Stimulated activated naive B cell treated with anti-CD40 and anti-IgM and Interleukin-4, amounts not matched to agents 10 μg/mL and 1 μg/mL and 100 μg/mL, for 72 hours (primary cell): ENCODE data around the gene TESK2.
A peak's percentile ranks its signal among the peaks of the same experiment; 100 is the strongest.
"Not testable (repeated sequence)": the region's sequence is repeated elsewhere in the genome, so short reads cannot be mapped to it uniquely, and the experiment has no call there.

Experiments
- ATAC-seq, 2 donors: fragments of 150-1000 bp; cut with Tn5 transposase; replicated peaks; 2 replicates each; pipeline ENCODE4 v1.10.0; 2021; ENCODE audit warnings: moderate library complexity in 1 of 2
- DNase-seq: peaks from one replicate; pipeline ENCODE4 v3.0.0; 2021
- H3K27ac Mint-ChIP-seq: one replicate; pipeline ENCODE4 v1.8.0; 2022; ENCODE audit warnings: mild to moderate bottlenecking, mixed read lengths
- H3K27me3 Mint-ChIP-seq, 2 donors: one replicate each; pipeline ENCODE4 v1.8.0; 2022; ENCODE audit warnings: mixed read lengths in 2 of 2
- H3K36me3 Mint-ChIP-seq, 2 donors: one replicate each; pipeline ENCODE4 v1.8.0; 2022; ENCODE audit warnings: mixed read lengths in 2 of 2, mild to moderate bottlenecking in 1 of 2
- H3K4me1 Mint-ChIP-seq, 2 donors: one replicate each; pipeline ENCODE4 v1.8.0; 2022; ENCODE audit warnings: mixed read lengths in 2 of 2, mild to moderate bottlenecking in 1 of 2
- H3K4me3 Mint-ChIP-seq, 2 donors: one replicate each; pipeline ENCODE4 v1.8.0; 2022; ENCODE audit warnings: mild to moderate bottlenecking in 2 of 2, mixed read lengths in 2 of 2, moderate library complexity in 1 of 2
- H3K9me3 Mint-ChIP-seq, 2 donors: one replicate each; pipeline ENCODE4 v1.8.0; 2022; ENCODE audit warnings: mixed read lengths in 2 of 2, mild to moderate bottlenecking in 1 of 2

TESK2 gene

DNA sequence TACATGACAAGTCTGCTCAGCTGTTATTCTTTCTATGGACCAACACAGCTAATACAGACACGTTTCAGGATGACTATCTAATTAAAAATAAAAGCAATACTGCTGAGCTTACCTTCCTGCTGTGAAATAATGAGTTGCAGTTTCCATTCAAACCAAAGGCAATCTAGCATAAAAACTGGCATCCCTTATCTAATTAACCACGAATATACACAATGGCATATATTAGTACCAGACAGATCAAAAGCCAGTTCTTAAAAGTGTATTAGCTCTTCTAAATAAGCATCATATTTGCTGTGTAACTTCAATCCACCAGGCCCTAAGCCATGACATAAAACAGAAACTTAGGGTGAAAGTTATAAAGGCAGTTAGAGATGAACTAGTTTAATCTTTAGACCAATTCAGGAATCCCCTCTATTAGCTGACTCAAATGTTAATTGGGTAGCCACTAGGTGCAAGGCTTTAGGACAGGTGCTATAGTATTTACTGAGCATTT lies 20.6 kb downstream of the TESK2 start:
- ATAC-seq = peak; percentile 55 to 66
- peak overlapping the region; percentile 62 for H3K27ac Mint-ChIP-seq
- peaks cover 2 to 3% of the 10 kb centered on the region in 2 donors for H3K36me3 Mint-ChIP-seq
- H3K9me3 Mint-ChIP-seq = no peaks in the 10 kb centered on the region
- DNase-seq = no peak
- peaks cover 30 to 58% of the 10 kb centered on the region in 2 donors for H3K4me1 Mint-ChIP-seq
- H3K4me3 Mint-ChIP-seq = peak overlapping the region in 1 of 2 donors; percentile 16
- no peaks in the 10 kb centered on the region for H3K27me3 Mint-ChIP-seq

DNA sequence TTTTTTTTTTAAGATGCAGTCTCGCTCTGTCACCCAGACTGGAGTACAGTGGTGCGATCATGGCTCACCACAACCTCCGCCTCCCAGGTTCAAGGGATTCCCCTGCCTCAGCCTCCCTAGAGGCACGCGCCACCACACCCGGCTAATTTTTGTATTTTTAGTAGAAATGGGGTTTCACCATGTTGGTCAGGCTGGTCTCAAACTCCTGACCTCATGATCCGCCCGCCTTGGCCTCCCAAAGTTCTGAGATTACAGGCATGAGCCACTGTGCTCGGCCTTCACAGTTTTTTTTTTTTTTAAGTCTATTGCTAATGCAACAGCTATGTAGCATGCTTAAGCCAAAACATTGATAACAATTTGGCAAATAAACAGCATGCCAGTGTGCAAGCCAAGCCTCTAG lies 23.6 kb downstream of the TESK2 start:
- H3K4me1 Mint-ChIP-seq = peaks cover 19 to 36% of the 10 kb centered on the region in 2 donors
- H3K27ac Mint-ChIP-seq = peak overlapping the region; percentile 59
- H3K27me3 Mint-ChIP-seq, H3K9me3 Mint-ChIP-seq, H3K4me3 Mint-ChIP-seq: not testable (repeated sequence)
- peaks cover 2 to 18% of the 10 kb centered on the region in 2 donors for H3K36me3 Mint-ChIP-seq
- DNase-seq (peak; percentile 64), ATAC-seq (peak; percentile 81 to 84)

DNA sequence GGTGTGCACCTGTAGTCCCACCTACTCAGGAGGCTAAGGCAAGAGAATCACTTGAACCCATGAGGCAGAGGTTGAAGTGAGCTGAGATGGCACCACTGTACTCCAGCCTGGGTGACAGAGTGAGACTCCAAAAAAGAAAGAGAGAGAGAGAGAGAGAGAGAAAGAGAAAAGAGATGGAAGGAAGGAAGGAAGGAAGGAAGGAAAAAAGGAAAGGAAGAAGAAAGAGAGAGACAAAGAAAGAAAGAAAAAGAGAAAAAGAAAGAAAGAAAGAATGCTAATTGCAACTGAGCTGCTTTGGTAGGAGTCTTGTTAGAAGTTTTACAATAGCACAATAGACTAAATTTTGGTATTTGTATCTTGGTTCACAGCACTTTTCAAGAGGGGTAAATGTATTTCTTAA lies 25.7 kb downstream of the TESK2 start:
- no peak overlapping the region for H3K4me3 Mint-ChIP-seq
- H3K9me3 Mint-ChIP-seq = no peaks in the 10 kb centered on the region
- peaks cover 0 to 18% of the 10 kb centered on the region in 2 donors for H3K36me3 Mint-ChIP-seq
- ATAC-seq (no peak), DNase-seq (no peak)
- no peak overlapping the region for H3K27ac Mint-ChIP-seq
- H3K4me1 Mint-ChIP-seq = peaks cover 14 to 19% of the 10 kb centered on the region in 2 donors
- H3K27me3 Mint-ChIP-seq = no peaks in the 10 kb centered on the region

DNA sequence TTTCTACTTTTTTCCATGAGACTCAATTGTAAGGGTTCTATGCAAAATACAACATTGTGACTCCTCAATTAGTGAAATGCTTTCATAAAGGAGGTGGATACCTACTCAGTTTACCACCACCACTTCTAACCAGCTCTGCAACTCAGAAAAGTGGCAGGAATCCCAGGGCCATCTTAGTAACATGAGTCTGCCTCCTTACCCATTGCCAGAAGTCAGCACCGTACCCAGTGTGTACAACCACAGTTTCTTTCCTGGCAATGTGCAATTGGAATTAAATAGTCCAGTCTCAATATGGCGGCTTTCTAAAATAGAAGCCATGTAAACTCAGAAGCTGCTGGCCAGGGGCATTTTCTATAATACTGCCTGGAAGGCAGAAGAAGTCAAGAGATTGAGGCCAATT lies 32.1 kb downstream of the TESK2 start:
- ATAC-seq = no peak
- H3K27me3 Mint-ChIP-seq = no peaks in the 10 kb centered on the region
- H3K36me3 Mint-ChIP-seq = peaks cover 0 to 13% of the 10 kb centered on the region in 2 donors
- no peak overlapping the region for H3K4me3 Mint-ChIP-seq
- H3K27ac Mint-ChIP-seq = no peak overlapping the region
- no peaks in the 10 kb centered on the region for H3K9me3 Mint-ChIP-seq
- peaks cover 1 to 11% of the 10 kb centered on the region in 2 donors for H3K4me1 Mint-ChIP-seq
- DNase-seq = no peak

DNA sequence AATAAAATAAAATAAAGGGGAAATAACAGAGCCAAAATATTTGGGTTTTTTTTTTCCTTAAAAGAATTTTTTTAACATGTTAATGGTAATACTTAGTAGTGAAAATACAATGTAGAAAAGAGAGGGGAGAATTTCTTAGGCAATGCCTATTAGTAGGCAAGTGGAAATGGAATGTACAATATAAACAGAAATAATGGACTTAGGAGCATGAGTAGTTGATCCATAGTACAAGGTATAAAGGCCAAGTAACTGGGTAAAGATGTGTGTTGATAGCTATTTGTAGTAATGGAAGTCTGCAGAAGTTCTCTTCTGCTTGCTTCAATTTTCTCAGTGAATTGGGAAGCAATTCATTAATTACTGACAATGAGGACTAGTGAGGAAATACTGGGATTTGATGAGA lies 34.4 kb downstream of the TESK2 start:
- Mint-ChIP-seq H3K27me3 (no peaks in the 10 kb centered on the region), H3K4me1 (peaks cover 0 to 12% of the 10 kb centered on the region in 2 donors)

DNA sequence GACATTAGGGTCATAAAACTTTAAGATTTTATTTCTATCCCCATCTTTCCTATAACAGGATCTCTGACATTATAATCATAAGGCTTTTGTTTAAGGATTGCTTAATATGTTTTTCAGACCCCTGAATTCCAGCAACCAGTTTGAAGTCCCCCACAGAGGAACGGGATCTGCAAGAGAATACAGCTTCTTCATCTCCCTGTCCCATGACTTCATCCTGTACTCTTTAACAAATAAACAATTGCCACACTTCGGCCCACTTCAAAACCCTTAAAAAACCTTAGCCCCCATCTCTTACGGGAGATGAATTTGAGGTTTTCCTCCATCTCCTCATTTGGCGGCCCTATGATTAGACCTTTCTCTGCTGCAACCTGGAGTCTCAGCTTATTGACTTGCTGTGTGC lies 35.8 kb downstream of the TESK2 start:
- no peak for DNase-seq
- Mint-ChIP-seq H3K36me3 (peaks cover 0 to 13% of the 10 kb centered on the region in 2 donors), H3K4me3 (no peak overlapping the region), H3K9me3 (no peaks in the 10 kb centered on the region), H3K27ac (no peak overlapping the region), H3K4me1 (peaks cover 0 to 12% of the 10 kb centered on the region in 2 donors), H3K27me3 (no peaks in the 10 kb centered on the region)
- no peak for ATAC-seq

More for the DNA sequence above, 34.4 kb downstream of the TESK2 start:
- H3K27ac Mint-ChIP-seq = no peak overlapping the region
- no peaks in the 10 kb centered on the region for H3K9me3 Mint-ChIP-seq
- ATAC-seq (no peak), DNase-seq (no peak)
- H3K4me3 Mint-ChIP-seq = no peak overlapping the region
- H3K36me3 Mint-ChIP-seq = peaks cover 0 to 8% of the 10 kb centered on the region in 2 donors

DNA sequence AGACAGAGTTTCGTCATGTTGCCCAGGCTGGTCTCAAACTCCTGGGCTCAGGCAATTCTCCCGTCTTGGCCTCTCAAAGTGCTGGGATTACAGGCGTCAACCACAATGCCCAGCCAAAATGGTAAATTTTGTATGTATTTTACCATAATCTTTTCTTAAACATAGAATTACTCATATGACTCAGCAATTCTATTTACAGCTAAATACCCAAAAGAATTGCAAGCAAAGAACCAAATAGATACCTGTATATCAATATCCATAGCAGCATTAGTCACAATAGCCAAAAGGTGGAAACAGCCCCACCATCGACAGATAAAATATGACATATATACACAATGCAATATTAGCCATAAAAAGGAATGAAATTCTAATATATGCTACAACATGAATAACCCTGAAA lies 36.5 kb downstream of the TESK2 start:
- Mint-ChIP-seq H3K27me3 (no peaks in the 10 kb centered on the region), H3K27ac (no peak overlapping the region), H3K4me3 (no peak overlapping the region), H3K36me3 (peaks cover 0 to 13% of the 10 kb centered on the region in 2 donors), H3K9me3 (no peaks in the 10 kb centered on the region), H3K4me1 (peaks cover 0 to 12% of the 10 kb centered on the region in 2 donors)
- ATAC-seq = no peak
- DNase-seq = no peak

DNA sequence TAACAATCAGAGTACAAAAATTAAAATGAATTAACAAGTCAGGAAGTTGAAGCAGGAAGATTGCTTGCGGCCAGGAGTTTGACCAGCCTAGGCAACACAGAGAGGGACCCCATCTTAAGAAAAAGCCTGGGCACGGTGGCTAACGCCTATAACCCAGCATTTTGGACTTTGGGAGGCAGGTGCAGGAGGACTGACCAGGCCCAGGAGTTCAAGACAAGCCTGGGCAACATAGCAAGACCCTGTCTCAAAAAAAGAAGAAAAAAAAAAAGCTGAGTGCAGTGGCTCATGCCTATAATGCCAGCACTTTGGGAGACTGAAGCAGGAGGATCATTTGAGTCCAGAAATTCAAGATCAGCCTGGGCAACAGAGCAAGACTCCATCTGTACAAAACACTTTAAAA lies 38.5 kb downstream of the TESK2 start:
- no peaks in the 10 kb centered on the region for H3K9me3 Mint-ChIP-seq
- H3K27ac Mint-ChIP-seq = peak overlapping the region; percentile 3
- ATAC-seq = no peak
- H3K36me3 Mint-ChIP-seq = peaks cover 0 to 13% of the 10 kb centered on the region in 2 donors
- H3K27me3 Mint-ChIP-seq = no peaks in the 10 kb centered on the region
- H3K4me3 Mint-ChIP-seq = no peak overlapping the region
- DNase-seq = no peak
- peaks cover 3 to 6% of the 10 kb centered on the region in 2 donors for H3K4me1 Mint-ChIP-seq

DNA sequence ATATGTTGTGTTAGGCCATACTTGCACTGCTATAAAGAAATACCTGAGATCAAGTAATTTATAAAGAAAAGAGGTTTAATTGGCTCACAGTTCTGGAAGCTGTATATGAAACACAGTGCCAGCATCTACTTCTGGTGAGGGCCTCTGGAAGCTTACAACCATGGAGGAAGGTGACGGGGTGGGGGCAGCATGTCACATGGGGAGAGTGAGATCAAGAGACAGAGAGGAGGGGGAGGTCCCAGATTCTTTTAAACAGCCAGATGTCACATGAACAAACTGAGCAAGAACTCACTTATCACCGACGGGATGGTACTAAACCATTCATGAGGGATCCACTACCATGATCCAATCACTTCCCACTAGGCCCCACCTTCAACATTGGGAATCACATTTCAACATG lies 42.6 kb downstream of the TESK2 start:
- no peak for DNase-seq

DNA sequence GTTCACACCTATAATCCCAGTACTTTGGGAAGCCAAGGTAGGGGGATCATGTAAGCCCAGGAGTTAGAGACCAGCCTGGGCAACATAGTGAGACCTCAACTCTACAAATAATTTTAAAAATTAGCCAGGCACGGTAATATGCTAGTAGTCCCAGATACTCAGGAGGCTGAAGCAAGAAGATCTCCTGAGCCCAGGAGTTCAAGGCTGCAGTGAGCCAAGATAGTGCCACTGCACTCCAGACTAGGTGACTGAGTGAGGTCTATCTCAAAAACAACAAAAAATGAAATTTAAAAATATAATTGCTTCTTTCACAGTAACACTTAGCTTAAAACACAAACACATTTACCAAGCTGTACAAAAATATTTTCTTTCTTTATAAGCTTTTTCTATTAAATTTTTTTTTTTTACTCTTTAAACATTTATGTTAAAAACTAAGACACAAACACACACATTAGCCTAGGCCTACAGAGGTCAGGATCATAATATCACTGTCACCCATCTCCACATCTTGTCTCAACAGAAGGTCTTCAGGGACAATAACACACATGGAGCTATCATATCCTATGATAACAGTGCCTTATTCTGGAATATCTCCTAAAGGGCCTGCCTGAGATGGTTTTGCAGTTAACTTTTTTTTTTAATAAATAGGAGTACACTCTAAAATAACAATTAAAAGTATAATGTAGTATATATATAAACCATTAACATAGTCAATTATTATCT lies 43.9 kb downstream of the TESK2 start:
- ATAC-seq (no peak), DNase-seq (no peak)
- H3K4me3 Mint-ChIP-seq = no peak overlapping the region
- no peaks in the 10 kb centered on the region for H3K27me3 Mint-ChIP-seq
- H3K27ac Mint-ChIP-seq = no peak overlapping the region
- peaks cover 0 to 7% of the 10 kb centered on the region in 2 donors for H3K4me1 Mint-ChIP-seq
- no peaks in the 10 kb centered on the region for H3K9me3 Mint-ChIP-seq
- peaks cover 0 to 6% of the 10 kb centered on the region in 2 donors for H3K36me3 Mint-ChIP-seq

More for the DNA sequence above, 42.6 kb downstream of the TESK2 start:
- Mint-ChIP-seq H3K27me3 (no peaks in the 10 kb centered on the region), H3K36me3 (peaks cover 0 to 10% of the 10 kb centered on the region in 2 donors), H3K4me3 (no peak overlapping the region), H3K9me3 (no peaks in the 10 kb centered on the region), H3K4me1 (peaks cover 0 to 6% of the 10 kb centered on the region in 2 donors), H3K27ac (no peak overlapping the region)
- no peak for ATAC-seq

DNA sequence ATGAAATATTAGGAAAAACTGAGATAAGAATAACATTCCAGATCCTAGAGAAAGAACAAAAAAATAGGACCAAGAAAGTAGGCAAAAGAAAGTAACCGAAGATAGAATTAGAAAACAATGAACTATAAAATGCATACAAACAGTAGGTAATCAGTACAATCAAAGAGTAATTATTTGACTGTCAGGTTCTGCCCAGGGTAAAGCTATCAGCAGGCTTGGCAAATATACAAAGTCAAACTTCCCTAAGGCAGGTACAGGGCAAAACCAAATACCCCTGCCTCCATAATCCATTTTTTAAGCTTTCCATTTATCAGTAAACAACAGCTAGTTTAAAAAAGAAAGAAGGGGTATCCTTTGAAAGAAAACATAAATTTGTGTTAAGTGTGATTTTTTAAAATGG lies 44.4 kb downstream of the TESK2 start:
- Mint-ChIP-seq H3K27ac (no peak overlapping the region), H3K4me3 (no peak overlapping the region)
- ATAC-seq = no peak

DNA sequence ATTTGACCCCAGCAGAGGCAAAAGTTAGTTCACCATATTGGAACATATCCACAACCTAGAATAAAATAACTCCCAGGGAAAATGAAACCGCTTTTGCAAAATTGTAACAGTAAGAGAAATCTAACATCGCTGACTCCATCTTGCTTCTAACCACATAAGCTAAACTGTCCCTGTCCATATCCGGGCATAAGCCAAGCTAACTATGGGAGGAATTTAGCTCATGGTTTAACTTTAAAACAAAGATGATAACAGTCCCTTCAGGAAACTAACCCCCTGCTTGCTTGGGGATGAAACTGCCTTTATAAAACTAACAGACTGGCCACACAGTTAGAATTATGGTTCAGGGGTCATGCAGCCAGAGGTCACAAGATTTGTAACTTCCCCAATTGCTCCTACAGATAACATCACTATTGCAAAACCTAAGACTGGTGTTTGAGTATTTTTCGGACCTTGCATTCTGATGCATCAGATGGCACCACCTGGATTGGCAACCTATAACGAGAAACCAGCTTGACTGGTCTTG lies 46.3 kb downstream of the TESK2 start:
- DNase-seq = no peak
- H3K4me3 Mint-ChIP-seq = no peak overlapping the region
- H3K4me1 Mint-ChIP-seq = peaks cover 0 to 7% of the 10 kb centered on the region in 2 donors
- H3K27ac Mint-ChIP-seq = no peak overlapping the region
- H3K36me3 Mint-ChIP-seq = no peaks in the 10 kb centered on the region
- no peak for ATAC-seq
- H3K9me3 Mint-ChIP-seq = no peaks in the 10 kb centered on the region
- no peaks in the 10 kb centered on the region for H3K27me3 Mint-ChIP-seq

More for the DNA sequence above, 44.4 kb downstream of the TESK2 start:
- Mint-ChIP-seq H3K9me3 (no peaks in the 10 kb centered on the region), H3K4me1 (peaks cover 0 to 7% of the 10 kb centered on the region in 2 donors), H3K27me3 (no peaks in the 10 kb centered on the region), H3K36me3 (peaks cover 0 to 5% of the 10 kb centered on the region in 2 donors)
- DNase-seq = no peak

DNA sequence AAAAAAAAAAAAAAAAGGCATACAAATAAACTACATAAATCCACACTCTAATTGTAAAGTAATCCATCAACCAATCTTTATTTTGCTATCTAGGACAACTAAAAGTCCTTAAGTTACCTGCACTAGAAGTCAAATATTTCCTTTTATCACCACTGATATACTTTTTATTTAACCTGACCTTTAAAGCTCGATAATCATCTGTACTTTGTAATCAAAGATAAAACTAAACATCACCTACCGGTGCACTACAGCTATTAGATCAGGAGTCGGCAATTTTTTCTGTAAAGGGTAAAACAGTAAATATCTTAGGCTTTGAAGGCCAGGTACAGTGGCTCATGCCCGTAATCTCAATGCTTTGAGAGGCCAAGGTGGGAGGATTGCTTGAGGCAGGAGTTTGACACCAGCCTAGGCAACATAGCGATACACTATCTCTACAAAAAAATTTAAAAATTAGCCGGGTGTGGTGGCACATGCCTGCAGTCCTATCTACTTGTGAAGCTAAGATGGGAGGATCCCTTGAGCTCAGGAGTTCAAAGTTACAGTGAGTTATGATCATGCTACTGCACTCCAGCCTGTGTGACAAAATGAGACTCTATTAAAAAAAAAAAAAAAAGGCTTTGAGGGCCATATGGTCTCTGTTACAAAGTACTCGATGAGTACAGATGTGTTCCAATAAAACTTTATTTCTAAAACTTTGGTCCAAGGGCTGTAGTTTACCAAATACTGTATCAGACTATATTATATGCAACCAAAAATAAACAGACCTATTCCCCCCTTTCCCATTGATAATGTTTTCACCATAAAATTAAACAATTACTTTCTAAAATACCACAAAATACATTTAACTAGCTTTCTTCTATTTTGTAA lies 47.1 kb downstream of the TESK2 start:
- no peaks in the 10 kb centered on the region for H3K27me3 Mint-ChIP-seq
- ATAC-seq = no peak
- no peaks in the 10 kb centered on the region for H3K9me3 Mint-ChIP-seq
- peaks cover 0 to 7% of the 10 kb centered on the region in 2 donors for H3K4me1 Mint-ChIP-seq
- H3K27ac Mint-ChIP-seq = no peak overlapping the region
- H3K36me3 Mint-ChIP-seq = no peaks in the 10 kb centered on the region
- no peak for DNase-seq
- H3K4me3 Mint-ChIP-seq = no peak overlapping the region

DNA sequence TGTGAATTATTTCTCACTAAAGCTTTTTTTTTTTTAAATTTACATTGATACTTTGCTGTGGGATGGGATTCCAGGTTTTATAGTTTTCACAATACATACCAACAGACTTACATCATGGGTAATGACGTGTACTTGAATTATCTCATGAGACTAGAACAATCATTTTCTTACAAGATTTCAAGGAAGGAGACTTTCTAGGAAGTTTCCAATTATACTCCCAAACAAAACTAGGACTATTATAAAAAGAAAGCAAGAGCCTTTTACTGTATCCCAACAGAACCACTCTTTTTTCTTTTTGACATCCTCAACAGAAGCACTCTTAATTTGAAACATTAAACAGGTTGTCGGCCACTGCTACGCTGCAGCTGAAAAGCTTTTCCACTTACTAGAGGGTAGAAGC lies 48.7 kb downstream of the TESK2 start:
- H3K27ac Mint-ChIP-seq = no peak overlapping the region
- peaks cover 0 to 4% of the 10 kb centered on the region in 2 donors for H3K4me1 Mint-ChIP-seq
- DNase-seq = no peak

More for the DNA sequence above, 48.7 kb downstream of the TESK2 start:
- Mint-ChIP-seq H3K36me3 (no peaks in the 10 kb centered on the region), H3K4me3 (no peak overlapping the region), H3K9me3 (no peaks in the 10 kb centered on the region), H3K27me3 (no peaks in the 10 kb centered on the region)
- no peak for ATAC-seq
